ENCODE measurements around the gene TMEM256.
"Not testable (repeated sequence)": the region's sequence is repeated elsewhere in the genome, so short reads cannot be mapped to it uniquely, and the experiment has no call there.

The TMEM256 gene

DNA sequence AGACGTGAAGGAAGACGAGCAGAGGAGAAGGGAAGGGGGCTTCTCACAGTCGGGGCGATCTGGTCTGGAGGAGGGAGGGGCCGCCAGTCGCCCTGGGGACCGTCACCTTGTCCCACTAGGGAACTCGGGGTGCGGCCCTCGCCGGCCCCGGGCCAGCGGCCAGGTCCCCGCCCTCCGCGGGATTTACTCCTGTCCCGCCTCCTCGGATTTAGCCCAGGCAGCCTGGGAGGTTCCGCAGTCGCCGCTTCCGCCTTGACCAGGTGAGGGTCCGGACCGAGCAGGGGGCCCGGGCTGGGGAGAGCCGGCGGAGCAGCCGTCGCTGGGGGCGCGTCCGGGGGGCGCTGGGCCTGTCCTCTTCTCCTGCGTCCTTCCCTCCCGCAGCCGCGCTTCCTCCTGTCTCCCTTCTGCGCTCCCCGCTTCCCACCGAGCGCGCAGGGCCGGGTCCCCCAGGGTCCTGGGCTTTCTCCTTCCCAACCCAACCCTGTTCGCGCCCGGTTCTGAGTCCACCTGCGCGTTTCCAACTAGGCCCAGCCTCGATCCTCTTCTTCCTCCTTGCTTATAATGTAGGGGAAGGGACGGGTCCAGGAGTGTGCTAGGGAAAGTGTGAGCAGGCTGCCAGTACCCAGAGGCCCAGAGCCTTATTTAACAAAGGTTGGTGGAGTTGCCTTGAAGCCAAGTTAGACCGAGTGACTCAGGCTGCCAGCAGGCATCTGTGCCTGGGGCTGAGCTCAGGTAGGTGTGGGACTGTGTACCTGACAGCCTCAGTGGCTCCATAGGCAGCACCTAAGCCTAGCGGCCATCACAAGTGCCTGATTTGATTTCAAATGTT lies 22.8 kb downstream of the TMEM256 start, which contains the start of gene TNK1:
TSS of gene TNK1 (plus strand) at position 235 of the 829 bp plus-strand sequence. CDS start 1,838 bp downstream, outside the sequence.
- DNase-seq: no peak

DNA sequence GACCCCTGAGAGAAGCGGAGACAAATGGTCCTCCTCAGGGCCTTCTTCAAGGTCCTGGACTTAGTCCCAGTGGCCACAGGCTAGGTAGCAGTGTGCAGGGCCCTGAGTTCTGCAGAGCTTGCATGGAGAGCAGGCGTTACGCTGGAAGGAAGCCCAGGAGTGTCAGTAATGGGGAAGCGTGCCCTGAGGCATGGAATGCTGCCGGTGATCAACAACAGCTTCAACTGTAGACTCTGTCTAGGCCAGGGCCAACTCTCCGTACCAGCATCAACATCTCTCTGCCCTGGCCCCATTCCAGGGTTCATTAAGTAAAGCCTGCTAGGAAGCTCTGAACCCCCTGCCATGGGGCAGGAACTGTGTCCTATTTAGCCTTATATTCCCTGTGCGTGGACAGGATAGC lies 23.6 kb downstream of the TMEM256 start:
- DNase-seq: no peak

DNA sequence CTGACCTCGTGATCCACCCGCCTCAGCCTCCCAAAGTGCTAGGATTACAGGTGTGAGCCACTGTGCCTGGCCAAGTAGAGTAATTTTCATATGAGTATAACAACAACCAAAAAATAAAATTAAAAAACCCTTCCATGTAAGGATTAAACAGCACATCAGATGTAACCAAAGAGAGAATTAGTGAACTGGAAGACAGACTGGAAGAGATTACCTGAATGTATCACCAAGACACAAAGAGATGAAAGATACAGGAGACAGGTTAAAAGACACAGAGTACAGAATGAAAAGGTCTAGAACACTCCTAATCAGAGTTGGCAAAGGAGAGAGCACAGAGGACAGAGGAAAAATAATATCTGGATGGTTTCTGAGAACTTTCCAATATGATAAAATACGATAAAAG lies 24.8 kb downstream of the TMEM256 start:
- DNase-seq: no peak

DNA sequence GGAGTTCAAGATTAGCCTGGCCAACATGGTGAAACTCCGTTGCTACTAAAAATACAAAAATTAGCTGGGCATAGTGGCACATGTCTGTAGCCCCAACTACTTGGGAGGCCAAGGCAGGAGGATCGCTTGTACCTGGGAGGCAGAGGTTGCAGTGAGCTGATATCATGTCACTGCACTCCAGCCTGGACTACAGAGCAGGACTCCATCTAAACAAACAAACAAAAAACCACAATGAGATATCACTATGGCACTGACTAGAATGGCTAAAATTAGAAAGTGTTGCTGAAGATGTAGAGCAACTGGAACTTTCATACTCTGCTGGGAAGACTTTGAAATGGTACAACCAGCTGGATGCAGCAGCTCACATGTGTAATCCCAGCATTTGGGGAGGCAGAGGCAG lies 29.5 kb downstream of the TMEM256 start:
- no peak for DNase-seq

DNA sequence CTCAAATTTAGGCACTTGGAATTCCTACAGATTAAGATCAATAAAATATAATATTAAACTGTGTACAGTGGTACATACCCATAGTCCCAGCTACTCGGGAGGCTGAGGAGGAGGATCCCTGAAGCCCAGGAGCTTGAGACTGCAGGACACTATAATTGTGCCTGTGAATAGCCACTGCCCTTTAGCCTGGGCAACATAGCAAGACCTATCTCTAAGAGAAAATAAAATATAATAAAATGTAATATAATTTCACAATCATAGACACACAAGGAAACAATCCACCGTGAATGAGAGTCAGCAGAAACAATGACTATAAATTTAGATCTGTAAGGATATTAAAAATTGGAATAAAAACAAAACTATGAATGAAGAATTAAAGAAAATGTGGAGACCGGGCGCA lies 33.0 kb downstream of the TMEM256 start:
- no peak for DNase-seq

DNA sequence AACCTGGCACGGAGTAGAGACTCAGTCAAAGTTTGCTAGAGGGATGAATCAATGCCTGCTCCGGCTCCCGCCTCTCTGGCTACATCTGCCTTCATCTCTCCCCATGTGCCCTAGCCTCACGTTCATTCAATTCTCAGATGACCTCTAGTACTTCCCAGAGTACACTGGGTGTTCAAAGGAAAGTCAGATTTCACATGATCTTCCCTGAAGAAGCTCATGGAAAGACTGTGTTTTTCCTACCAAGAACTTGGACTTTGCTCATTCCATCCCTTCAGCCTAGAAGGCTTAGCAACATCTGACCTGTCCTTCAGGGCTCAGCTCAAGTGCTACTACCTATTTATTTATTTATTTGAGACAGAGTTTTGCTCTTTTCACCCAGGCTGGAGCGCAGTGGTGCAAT lies 34.1 kb downstream of the TMEM256 start:
- DNase-seq: no peak

DNA sequence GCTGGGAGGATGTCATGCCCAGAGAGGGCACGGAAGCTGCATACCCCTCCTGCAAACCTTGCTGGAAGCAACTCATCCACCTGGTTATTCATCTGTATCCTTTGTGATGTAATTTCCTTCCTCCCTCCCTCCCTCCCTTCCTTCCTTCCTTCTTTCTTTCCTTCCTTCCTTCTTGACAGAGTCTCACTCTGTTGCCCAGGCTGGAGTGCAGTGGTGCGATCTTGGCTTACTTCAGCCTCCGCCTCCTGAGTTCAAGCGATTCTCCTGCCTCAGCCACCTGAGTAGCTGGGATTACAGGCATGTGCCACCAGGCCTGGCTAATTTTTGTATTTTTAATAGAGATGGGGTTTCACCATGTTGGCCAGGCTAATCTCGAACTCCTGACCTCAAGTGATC lies 35.3 kb downstream of the TMEM256 start:
- not testable (repeated sequence) for DNase-seq

DNA sequence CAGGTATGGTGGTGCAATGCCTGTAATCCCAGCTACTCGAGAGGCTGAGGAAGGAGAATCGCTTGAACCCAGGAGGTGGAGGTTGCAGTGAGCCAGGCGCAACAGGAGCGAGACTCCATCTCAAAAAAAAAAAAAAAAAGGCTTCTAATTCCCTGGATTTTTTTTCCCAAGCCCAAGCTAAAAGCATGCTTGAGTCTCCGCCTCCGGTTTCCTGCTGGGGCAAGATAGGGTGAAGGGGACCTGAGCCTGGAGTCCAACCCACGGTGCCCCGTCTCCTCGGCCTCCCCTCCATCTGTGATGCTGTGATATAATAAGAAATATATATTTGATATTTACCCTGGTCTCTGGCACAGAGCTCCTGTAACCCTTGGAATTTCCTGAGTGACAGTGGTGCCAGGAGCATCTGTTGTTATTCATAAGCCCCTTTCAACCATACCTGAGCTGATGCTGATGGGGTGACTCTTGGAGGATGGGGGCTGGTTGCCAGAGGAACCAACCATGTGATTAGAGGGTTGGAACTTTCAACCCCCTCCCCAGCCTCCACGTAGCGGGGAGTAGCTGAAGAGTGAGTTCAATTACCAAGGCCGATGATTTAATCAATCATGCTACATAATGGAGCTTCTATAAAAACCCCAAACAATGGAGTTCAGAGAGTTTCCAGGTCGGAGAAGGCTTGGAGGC lies 35.8 kb downstream of the TMEM256 start:
- DNase-seq: no peak

DNA sequence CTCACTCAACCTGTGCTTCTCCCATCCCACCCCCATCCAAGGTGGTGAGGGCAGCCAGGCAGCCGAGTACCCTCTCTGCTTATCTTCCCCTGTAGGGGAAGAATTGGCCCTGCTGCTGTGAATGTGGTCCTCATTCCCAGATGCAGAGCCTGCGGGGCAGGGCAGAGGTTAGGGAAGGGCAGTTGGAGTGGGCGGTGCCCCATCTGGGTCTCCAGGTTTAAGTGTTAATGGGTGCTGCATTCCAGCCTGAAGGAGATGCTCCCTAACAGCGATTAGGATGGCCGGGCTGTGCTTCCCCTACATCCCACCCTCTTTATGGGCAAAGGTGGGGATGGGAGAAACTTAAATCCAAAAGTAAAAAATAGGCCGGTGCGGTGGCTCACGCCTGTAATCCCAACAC lies 36.8 kb downstream of the TMEM256 start:
- no peak for DNase-seq

DNA sequence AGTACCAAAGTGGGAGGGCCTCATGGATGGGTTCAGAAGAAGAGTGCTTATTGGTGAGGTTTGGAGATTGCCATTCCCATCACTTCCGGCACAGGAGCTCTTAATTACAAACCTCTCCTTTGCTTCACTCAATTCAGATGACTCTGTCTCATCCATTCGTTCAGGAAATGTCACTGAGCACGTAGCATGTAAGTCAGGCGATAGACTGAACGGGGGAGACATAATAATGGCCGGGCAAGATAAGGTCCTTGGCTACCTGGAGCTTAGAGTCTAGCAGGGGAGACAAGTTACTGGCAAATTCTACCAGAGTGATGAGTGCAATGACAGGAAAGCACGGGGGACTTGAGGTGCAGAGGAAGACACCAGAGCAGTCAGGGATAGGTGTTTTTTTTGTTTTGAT lies 37.9 kb downstream of the TMEM256 start:
- not testable (repeated sequence) for DNase-seq

DNA sequence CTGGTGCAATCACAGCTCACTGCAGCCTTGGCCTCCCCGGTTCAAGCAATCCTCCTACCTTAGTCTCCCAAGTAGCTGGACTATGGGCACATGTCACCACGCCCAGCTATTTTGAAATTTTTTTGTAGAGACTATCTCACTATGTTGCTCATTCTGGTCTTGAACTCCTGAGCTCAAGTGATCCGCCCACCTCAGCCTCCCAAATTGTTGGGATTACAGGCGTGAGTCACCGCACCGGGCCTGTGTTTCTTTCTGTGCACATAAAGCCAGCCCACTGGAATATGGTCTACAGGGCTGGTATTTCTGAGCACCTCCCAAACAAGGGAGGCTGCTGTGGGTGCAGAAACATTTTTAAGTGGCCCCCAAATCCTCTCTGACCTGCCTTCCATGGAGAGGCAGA lies 40.6 kb downstream of the TMEM256 start:
- DNase-seq: no peak

DNA sequence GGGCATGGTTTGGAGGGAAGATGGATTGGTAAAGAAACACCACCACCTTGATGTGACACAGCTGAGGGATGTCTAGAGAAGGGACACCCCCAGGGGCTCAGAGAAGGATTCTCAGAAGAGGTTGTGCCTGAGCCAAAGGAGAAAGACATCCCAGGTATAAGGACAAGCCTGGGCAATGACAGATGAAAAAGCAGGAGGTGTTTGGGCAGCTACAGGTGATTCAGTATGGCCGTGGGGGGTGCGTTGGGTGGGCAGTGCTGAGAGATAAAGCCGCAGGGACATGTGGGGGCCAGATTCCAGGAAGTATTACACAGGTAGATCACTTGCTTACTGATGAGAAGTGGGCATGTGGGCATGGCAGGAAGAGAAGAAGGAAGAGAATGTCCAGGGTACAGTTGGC lies 42.0 kb downstream of the TMEM256 start:
- no peak for DNase-seq

DNA sequence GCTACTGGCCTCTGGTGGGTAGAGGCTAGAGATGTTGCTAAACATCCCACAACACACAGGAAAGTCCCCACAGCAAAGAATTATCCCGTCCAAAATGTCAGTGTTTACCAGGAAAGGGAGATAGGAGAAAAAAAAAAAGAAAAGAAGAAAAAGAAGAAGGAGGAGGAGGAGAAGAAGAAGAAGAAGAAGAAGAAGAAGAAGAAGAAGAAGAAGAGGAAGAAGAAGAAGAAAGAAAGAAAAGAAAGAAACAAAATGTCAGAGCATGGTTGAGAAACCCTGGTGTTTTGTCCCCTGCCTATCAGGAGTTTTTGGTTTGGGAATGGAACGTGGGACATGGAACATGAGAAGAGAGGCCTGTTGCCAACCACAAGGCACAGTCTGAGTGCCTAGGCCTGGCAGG lies 46.5 kb downstream of the TMEM256 start:
- DNase-seq: no peak

DNA sequence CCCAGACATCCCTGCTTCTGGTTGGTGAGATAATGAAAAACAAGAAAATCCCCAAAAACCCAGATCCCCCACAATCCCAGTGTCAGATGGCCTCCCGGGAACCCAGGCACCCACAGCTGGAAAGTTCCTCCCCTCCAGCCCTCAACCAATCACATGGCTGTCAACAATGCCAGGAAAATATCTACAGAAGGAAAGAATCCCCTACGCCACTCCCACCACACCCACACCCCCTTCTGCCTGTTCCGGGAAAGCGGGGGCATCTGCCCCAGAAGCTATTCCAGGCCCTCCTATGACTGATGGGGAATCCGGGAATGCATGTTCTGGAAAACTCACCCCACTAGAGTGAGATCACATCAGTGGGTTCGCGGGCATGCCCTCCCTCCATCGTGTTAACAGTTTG lies 47.1 kb downstream of the TMEM256 start:
- no peak for DNase-seq

DNA sequence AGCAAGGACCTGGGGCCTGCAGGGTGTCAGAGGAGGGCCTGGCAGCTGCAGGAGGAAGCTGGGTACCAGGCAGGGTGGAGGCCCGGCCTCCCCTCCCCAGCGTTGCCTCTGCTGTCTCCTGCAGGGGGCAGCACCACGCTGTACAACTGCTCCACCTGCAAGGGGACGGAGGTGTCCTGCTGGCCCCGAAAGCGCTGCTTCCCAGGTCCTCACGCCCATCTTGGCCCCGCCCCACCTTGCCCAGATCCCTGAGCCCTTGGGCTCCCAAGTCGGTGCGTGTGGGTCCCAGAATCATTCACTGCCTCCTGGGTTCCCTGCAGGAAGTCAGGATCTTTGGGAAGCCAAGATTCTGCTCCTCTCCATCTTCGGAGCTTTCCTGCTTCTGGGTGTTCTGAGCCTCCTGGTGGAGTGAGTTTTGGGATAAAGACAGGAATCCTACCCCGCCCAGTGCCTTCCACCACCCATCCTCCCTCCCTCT lies 47.8 kb downstream of the TMEM256 start:
- DNase-seq: peak; percentile 86

DNA sequence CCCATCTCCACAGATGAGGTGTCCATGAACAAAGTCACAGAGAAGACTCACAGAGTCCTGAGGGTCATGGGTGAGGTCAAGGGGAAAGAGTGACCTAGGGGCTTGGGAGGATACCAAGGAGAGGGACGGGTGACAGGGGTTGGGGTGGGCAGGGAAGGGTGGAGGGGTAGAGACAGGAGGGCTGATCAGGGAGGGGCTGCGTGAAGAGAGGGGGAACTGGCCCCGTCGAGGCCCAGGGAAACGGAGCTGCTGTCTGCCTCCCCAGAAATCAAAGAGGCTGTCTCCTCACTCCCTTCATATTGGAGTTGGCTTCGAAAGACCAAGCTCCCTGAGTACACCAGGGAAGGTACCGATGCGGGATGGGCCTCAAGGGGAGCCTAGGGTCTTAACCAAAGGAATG lies 48.3 kb downstream of the TMEM256 start:
- DNase-seq: no peak

DNA sequence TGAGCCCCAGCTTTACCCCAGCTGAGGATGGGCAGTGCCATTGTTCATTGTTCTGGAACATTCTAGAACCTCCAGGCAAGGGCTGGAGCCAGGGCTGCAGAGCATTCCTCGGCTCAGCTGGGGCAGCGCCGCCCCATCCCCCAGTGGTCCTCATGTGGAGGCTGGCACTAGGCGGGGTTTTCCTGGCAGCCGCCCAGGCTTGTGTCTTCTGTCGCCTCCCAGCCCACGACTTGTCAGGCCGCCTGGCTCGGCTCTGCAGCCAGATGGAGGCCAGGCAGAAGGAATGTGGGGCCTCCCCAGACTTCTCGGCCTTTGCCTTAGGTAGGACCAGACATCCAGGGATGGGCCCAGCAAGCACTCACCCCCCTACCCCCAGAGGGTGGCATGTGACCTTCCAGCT lies 48.8 kb downstream of the TMEM256 start, which contains the start of gene TMEM95:
TSS of gene TMEM95 (plus strand) at position 104 of the 400 bp plus-strand sequence. CDS start at position 153, 49 bp downstream.
- no peak for DNase-seq

DNA sequence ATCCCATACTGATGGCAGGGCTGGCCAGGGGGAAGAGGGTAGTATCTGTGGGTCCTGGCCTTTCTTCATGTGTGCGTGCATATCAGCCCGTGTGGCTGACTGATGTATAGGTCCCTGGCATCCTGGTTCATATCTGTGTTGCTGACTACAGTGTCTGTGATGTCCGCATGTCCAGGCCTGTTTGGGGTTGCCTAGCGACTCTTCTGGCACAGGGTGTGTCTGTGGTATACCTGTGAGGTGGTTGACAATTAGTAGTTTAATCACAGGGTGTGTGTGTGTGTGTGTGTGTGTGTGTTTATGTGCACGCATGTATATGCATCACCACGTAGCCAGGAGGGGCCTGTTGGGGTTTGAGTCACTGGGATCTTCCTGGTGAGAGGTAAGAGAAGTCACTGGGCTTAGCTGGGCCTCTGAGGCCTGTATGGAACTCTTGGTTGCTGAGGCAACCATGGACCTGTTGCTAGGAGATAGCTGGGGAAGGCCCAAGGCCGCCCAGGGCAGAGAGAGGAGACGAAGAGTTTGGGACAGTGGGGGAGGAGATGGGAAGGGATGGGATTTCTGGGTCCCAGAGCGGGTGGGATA lies 49.5 kb downstream of the TMEM256 start:
- DNase-seq: no peak
